ENCODE data around the gene NT5M.

NT5M gene

DNA sequence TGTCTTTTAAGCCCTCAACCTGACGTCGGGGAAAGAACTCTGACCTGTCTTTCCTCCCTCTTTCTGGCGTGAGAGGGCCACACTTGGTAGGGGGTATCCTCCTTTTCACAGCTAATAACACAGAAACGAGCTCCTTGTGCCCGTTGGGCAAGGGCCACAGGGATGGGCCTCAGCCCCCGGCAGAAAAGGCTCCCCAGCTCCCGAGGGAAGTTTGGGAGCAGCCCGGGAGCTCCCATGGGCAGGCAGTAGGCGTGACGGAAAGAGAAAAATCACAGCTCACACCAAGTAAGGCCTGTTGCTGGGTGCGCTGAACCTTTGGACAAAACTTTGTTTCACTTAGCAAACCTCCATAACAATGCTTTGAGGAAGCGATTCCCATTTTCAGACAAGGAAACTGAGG is 90.8 kb downstream of the NT5M start:
- no peak for DNase-seq (ENCODE audit: low read depth, low spot score)

DNA sequence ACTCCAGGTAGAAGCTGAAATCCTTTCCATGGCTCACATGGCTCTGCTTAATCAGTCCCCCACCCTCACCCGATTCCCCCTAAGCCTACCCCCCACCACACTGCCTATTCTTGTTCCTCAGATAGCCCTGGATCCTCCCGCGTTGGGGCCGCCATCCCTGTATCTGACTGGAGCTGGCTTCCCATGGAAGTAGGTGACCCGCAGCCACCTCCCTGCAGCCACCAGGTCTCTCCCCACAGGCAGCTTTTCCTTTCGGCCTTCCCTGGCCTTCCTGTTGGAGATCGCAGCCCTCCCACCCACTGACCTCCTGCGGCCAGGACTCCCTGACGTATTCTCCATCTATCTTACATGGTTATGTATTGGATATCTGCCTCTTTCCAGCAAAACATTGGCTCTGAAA is 91.3 kb downstream of the NT5M start:
- DNase-seq (ENCODE audit: low read depth, low spot score), result no peak

GRCh38 chr17:17395246-17395802 is 92.2 kb downstream of the NT5M start:
- no peak for DNase-seq (ENCODE audit: low read depth, low spot score)

- DNase-seq (ENCODE audit: low read depth, low spot score), result no peak
These were observed 92.7 kb downstream of the NT5M start for GRCh38 chr17:17395885-17396284.

Data from ELF-1 (cell line).